GM23248 (cell line): ENCODE measurements around the gene HMOX1. TPM values are rescaled to one million over a fixed set of nuclear protein-coding genes. Genes with fewer than 3 reads are reported as not detected.

Source experiments
- DNase-seq: peaks from one replicate; pipeline ENCODE4 v3.0.0-alpha.2; 2015
- H2AFZ ChIP-seq: fragments of 200-600 bp; sonication (generic); 2 replicates; pipeline ENCODE4 v1.6.1; 2016; ENCODE audit warnings: antibody characterized with exemption
- H3F3A ChIP-seq: fragments of 200-600 bp; sonication (generic); 2 replicates; pipeline ENCODE4 v1.6.1; 2016; ENCODE audit warnings: mild to moderate bottlenecking, antibody characterized with exemption, mixed run types; ENCODE audit not compliant: insufficient read depth
- H3K27ac ChIP-seq: fragments of 200-600 bp; sonication (generic); 2 replicates; pipeline ENCODE4 v1.5.1; 2016; ENCODE audit warnings: mild to moderate bottlenecking
- H3K27me3 ChIP-seq: fragments of 200-600 bp; sonication (generic); replicated peaks from 2 replicates; pipeline ENCODE4 v1.6.1; 2016; ENCODE audit warnings: mild to moderate bottlenecking; ENCODE audit not compliant: insufficient read depth
- H3K36me3 ChIP-seq: fragments of 200-600 bp; sonication (generic); 2 replicates; pipeline ENCODE4 v1.6.1; 2016; ENCODE audit warnings: low read depth, mild to moderate bottlenecking
- H3K4me1 ChIP-seq: fragments of 200-600 bp; sonication (generic); 2 replicates; pipeline ENCODE4 v1.6.1; 2016; ENCODE audit warnings: mild to moderate bottlenecking; ENCODE audit not compliant: insufficient read depth
- H3K4me2 ChIP-seq: fragments of 200-600 bp; sonication (generic); one replicate; pipeline ENCODE4 v1.6.1; 2016; ENCODE audit warnings: mild to moderate bottlenecking; ENCODE audit not compliant: unreplicated experiment
- H3K4me3 ChIP-seq: fragments of 200-600 bp; sonication (generic); 2 replicates; pipeline ENCODE4 v1.5.1; 2016; ENCODE audit warnings: mild to moderate bottlenecking
- H3K79me2 ChIP-seq: fragments of 200-600 bp; sonication (generic); 2 replicates; pipeline ENCODE4 v1.6.1; 2016; ENCODE audit warnings: mild to moderate bottlenecking; ENCODE audit not compliant: insufficient read depth
- H3K9ac ChIP-seq: fragments of 200-600 bp; sonication (generic); 2 replicates; pipeline ENCODE4 v1.6.1; 2016; ENCODE audit warnings: mild to moderate bottlenecking
- H3K9me2 ChIP-seq: fragments of 200-600 bp; sonication (generic); 2 replicates; pipeline ENCODE4 v1.6.1; 2016; ENCODE audit warnings: mixed run types, mild to moderate bottlenecking, moderate library complexity; ENCODE audit not compliant: insufficient read depth
- H3K9me3 ChIP-seq: fragments of 200-600 bp; sonication (generic); one replicate; pipeline ENCODE4 v1.6.1; 2017; ENCODE audit warnings: low read depth
- H4K20me1 ChIP-seq: fragments of 200-600 bp; sonication (generic); 2 replicates; pipeline ENCODE4 v1.6.0; 2016; ENCODE audit not compliant: insufficient read depth
- EZH2 ChIP-seq: fragments of 200-600 bp; sonication (generic); IDR thresholded peaks from 2 replicates; pipeline ENCODE4 v1.6.1; 2018; ENCODE audit warnings: antibody characterized with exemption, mild to moderate bottlenecking; ENCODE audit not compliant: insufficient read depth, poor library complexity, severe bottlenecking
- EZH2phosphoT487 ChIP-seq: fragments of 200-600 bp; sonication (generic); IDR thresholded peaks from 2 replicates; pipeline ENCODE4 v1.6.1; 2018; ENCODE audit warnings: antibody characterized with exemption, moderate library complexity, mild to moderate bottlenecking, low read depth; ENCODE audit not compliant: insufficient read depth
- WGBS, 2 experiments: methylation state at CpG; one replicate each; pipeline ENCODE4 v1.1.6; 2015 to 2017; ENCODE audit warnings: low lambda C conversion rate in 2 of 2, low coverage in 1 of 2; ENCODE audit errors: missing lambda C conversion rate in 2 of 2; 5-methylcytosine and 5-hydroxymethylcytosine counted together
- in situ Hi-C: fragments of 300-500 bp; cut with MboI; formaldehyde crosslinking; loops from 2 replicates; pipeline ENCODE4 v1.15.0; 2020
- polyA plus RNA-seq: library from polyadenylated mRNA; unstranded; fragments of >200 nt; fragmentation: Nextera tagmentation; extraction: Ambion mirVana; gene quantifications from 2 replicates; pipeline ENCODE4 v1.2.1, GENCODE V29; 2016
- total RNA-seq: library from RNA; depleted of rRNA; stranded (reverse); fragments of >200 nt; shearing (Covaris generic); gene quantifications from 2 replicates; pipeline ENCODE4 v1.2.3, GENCODE V29; 2014

The HMOX1 gene
- total and polyA plus RNA-seq, 2 experiments from 2014 or later = 44.3 to 82.9 TPM

- in situ Hi-C loops = no loop called here
- H2AFZ ChIP-seq = no peak overlapping the region
Observed at GRCh38 chr22:35397095-35397904, 16.4 kb downstream of the HMOX1 start.

DNA sequence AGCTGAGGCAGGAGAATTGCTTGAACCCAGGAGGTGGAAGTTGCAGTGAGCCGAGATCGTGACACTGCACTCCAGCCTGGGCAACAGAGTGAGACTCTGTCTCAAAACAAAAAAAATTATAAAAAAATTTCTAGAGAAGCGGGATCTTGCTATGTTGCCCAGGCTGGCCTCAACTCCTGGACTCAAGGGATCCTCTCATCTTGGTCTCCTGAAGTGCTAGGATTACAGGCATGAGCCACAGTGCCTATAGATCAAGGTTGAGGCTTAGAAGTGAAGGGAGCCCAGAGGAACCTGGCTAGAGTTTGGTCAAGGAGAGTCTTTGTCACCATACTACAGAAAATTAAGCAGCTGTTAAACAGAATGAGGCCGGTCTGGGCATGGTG is 17.7 kb downstream of the HMOX1 start:
- H4K20me1 ChIP-seq = no peaks in the 10 kb centered on the region
- in situ Hi-C loops = no loop called here
- peak overlapping the region; percentile 92 for H2AFZ ChIP-seq
- no peaks in the 10 kb centered on the region for H3K27me3 ChIP-seq
- H3F3A ChIP-seq = peaks cover 32% of the 10 kb centered on the region
- H3K4me2 ChIP-seq = no peak overlapping the region
- no peaks in the 10 kb centered on the region for H3K9me3 ChIP-seq
- TF ChIP-seq EZH2phosphoT487 (no peak), EZH2 (no peak)
- H3K9me2 ChIP-seq = no peaks in the 10 kb centered on the region
- no peak overlapping the region for H3K9ac ChIP-seq
- H3K4me1 ChIP-seq = no peaks in the 10 kb centered on the region
- peaks cover 9% of the 10 kb centered on the region; the same call in 1 of the 2 replicates for H3K36me3 ChIP-seq
- DNase-seq = no peak
- H3K27ac ChIP-seq = no peak overlapping the region
- 97 to 98% methylated on average over 4 of the region's 4 CpGs for WGBS, 2 experiments
- H3K79me2 ChIP-seq = peaks cover 6% of the 10 kb centered on the region
- no peak overlapping the region for H3K4me3 ChIP-seq

More at GRCh38 chr22:35397095-35397904, 16.4 kb downstream of the HMOX1 start:
- Histone ChIP-seq H3K4me1 (no peaks in the 10 kb centered on the region), H3K36me3 (peaks cover 13% of the 10 kb centered on the region), H3K9me2 (no peaks in the 10 kb centered on the region), H3F3A (peaks cover 44% of the 10 kb centered on the region), H3K9me3 (no peaks in the 10 kb centered on the region), H3K79me2 (peaks cover 6% of the 10 kb centered on the region), H4K20me1 (no peaks in the 10 kb centered on the region), H3K4me2 (no peak overlapping the region), H3K27me3 (no peaks in the 10 kb centered on the region), H3K9ac (no peak overlapping the region), H3K4me3 (no peak overlapping the region), H3K27ac (no peak overlapping the region)
- 69 to 73% methylated on average over 13 of the region's 13 CpGs for WGBS, 2 experiments
- TF ChIP-seq EZH2 = no peak
- peak; percentile 26 for DNase-seq

DNA sequence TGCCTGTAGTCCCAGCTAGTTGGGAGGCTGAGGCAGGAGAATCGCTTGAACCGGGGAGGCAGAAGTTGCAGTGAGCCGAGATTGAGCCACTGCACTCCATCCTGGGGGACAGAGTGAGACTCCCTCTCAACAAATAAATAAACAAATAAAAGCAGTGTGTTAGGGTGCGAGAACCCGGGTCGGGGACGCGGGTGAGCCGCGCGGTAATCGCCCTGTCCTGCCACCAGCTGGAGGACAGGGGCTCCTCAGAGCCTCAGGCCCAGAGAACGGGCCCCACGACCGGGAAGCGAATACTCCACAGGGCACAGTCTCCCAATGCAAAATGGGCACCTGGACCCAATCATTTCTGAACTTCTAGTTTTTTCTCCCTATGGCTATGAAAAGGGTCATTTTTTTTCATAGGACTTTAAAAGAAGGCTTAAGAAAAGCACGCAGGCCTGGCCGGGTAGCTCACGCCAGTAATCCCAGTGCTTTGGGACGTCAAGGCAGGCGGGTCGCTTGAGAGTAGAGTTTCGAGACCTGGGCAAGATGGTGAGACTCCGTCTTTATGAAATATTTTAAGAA is 18.3 kb downstream of the HMOX1 start:
- H3K9ac ChIP-seq = peak overlapping the region; percentile 84
- peak overlapping the region; percentile 30 for H3K27ac ChIP-seq
- H3K4me2 ChIP-seq = peak overlapping the region; percentile 74
- H3K9me3 ChIP-seq = no peaks in the 10 kb centered on the region
- H3K4me3 ChIP-seq = peak overlapping the region; percentile 90
- in situ Hi-C loops = no loop called here
- 62 to 64% methylated on average over 24 of the region's 24 CpGs for WGBS, 2 experiments
- no peaks in the 10 kb centered on the region for H3K4me1 ChIP-seq
- DNase-seq = peak; percentile 31
- no peak for TF ChIP-seq EZH2
- TF ChIP-seq EZH2phosphoT487 = no peak
- no peaks in the 10 kb centered on the region for H3K27me3 ChIP-seq
- no peaks in the 10 kb centered on the region for H3K9me2 ChIP-seq
- 0 out of 2 replicates have a peak, but pooled peaks cover 4% of the 10 kb centered on the region for H3K36me3 ChIP-seq
- H3K79me2 ChIP-seq = peaks cover 6% of the 10 kb centered on the region
- peaks cover 27% of the 10 kb centered on the region for H3F3A ChIP-seq
- no peaks in the 10 kb centered on the region for H4K20me1 ChIP-seq
- peak overlapping the region; percentile 92 for H2AFZ ChIP-seq

DNA sequence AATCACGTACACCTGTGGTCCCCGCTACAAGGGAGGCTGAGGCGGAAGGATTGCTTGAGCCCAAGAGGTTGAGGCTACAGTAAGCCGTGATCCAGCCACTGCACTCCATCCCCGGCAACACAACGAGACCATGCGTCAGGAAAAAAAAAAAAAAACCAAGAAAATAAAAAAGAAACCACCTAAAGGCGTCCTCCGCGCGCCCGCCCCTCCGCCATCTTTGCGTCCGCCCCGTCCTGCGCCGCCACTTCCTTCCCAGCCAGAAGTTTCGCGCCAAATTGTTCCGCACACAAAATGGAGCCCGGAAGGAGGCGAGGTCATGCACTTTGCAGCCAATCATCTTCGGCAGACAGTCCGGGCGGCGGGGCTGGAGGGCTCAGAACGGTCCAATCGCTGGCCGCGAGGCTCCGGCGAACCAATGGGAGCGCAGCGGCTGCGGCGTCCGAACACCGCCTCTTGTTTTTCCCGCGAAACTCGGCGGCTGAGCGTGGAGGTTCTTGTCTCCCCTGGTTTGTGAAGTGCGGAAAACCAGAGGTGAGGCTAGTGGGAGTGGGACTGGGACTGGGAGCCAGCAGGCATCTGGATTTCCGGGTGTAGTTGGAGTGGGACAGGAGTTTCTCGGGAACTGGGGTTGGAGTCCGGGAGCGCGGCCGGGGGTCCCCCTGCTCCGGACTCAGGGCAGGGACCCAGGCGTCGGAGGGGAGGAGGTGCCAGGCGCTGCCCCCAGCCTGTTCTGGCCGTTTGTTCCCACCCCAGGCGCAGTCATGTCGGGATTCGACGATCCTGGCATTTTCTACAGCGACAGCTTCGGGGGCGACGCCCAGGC is 19.0 kb downstream of the HMOX1 start, which contains the start of gene MCM5:
Gene MCM5 (plus strand): TSS at position 463 of the 823 bp plus-strand sequence. CDS start 299 bp downstream, at position 762.
- no peaks in the 10 kb centered on the region for H3K4me1 ChIP-seq
- H4K20me1 ChIP-seq = no peaks in the 10 kb centered on the region
- H2AFZ ChIP-seq = peak within 1 kb of the TSS; percentile 92
- peaks cover 20% of the 10 kb centered on the region for H3F3A ChIP-seq
- H3K9me3 ChIP-seq = no peaks in the 10 kb centered on the region
- H3K36me3 ChIP-seq = no peaks in the 10 kb centered on the region
- H3K9me2 ChIP-seq = no peaks in the 10 kb centered on the region
- H3K27ac ChIP-seq = peak within 1 kb of the TSS; percentile 30
- no peaks in the 10 kb centered on the region for H3K27me3 ChIP-seq
- peaks cover 6% of the 10 kb centered on the region for H3K79me2 ChIP-seq
- peak within 1 kb of the TSS; percentile 90 for H3K4me3 ChIP-seq
- 1 to 3% methylated on average over 61 to 63 of the region's 64 CpGs for WGBS, 2 experiments
- peak within 1 kb of the TSS; percentile 79 for H3K4me2 ChIP-seq
- no peak for TF ChIP-seq EZH2
- TF ChIP-seq EZH2phosphoT487 = no peak
- peak within 1 kb of the TSS; percentile 84 for H3K9ac ChIP-seq
- in situ Hi-C loops = no loop called here
- DNase-seq = peak; percentile 100
